Ovary (tissue), 9 donors: ENCODE results near the gene UBXN4. TPM values are rescaled to one million over a fixed set of nuclear protein-coding genes. Genes with fewer than 3 reads are reported as not detected.

Experiments used
- DNase-seq, 5 donors: peaks; one replicate each; pipeline ENCODE4 v3.0.0-alpha.2; 2019 to 2020
- H3K27ac ChIP-seq, 2 donors: fragments of 200-600 bp; one replicate each; pipeline versions ENCODE4 v1.5.1 to v1.8.0; 2019 to 2022
- H3K27me3 ChIP-seq: fragments of 200-600 bp; one replicate; pipeline ENCODE4 v1.8.0; 2022
- H3K36me3 ChIP-seq: fragments of 200-600 bp; sonication (generic); one replicate; pipeline ENCODE4 v1.5.1; 2019
- H3K4me1 ChIP-seq: one replicate; pipeline ENCODE4 v1.8.1; 2013; ENCODE audit warnings: mild to moderate bottlenecking, moderate library complexity; ENCODE audit not compliant: insufficient read depth
- H3K4me3 ChIP-seq: fragments of 200-600 bp; sonication (generic); one replicate; pipeline ENCODE4 v1.5.1; 2017
- H3K9me3 ChIP-seq, 2 donors: fragments of 200-600 bp in 1 of 2; sonication (generic) in 1 of 2; one replicate each; pipeline versions ENCODE4 v1.5.1 to v1.8.1; 2013 to 2019; ENCODE audit warnings: mild to moderate bottlenecking in 1 of 2, moderate library complexity in 1 of 2
- CTCF ChIP-seq, 3 donors: fragments of 450-650 bp in 2 of 3; fragments of 200-600 bp in 1 of 3; IDR thresholded peaks; one replicate each; pipeline versions ENCODE4 v1.5.1 to v1.8.0; 2016 to 2022; ENCODE audit warnings: antibody characterized with exemption in 3 of 3, mild to moderate bottlenecking in 1 of 3
- EP300 ChIP-seq: sonication (generic); formaldehyde crosslinking; IDR thresholded peaks from one replicate; pipeline ENCODE4 v1.6.1; 2017; ENCODE audit warnings: antibody characterized with exemption
- POLR2A ChIP-seq: fragments of 450-650 bp; IDR thresholded peaks from one replicate; pipeline ENCODE4 v1.6.1; 2017; ENCODE audit warnings: antibody characterized with exemption, mild to moderate bottlenecking, moderate library complexity
- whole genome bisulfite sequencing, 3 donors: extraction: QIAGEN DNeasy Blood & Tissue Kit in 1 of 3; methylation state at CpG; one replicate each; pipeline versions ENCODE4 v1.1.5 to v1.1.7; 2013 to 2017; 5-methylcytosine and 5-hydroxymethylcytosine counted together
- intact Hi-C, 4 donors: fragments of 100-400 bp; cut with DNase I; formaldehyde crosslinking; loops; one replicate each; pipeline versions ENCODE4 v1.11.0 to v1.15.1; 2022 to 2023
- polyA plus RNA-seq, 2 donors: library from polyadenylated mRNA; stranded (reverse); fragments of 200-250 nt in 1 of 2; fragments of 350-450 nt in 1 of 2; fragmentation: Illumina TruSeq in 1 of 2; extraction: RNeasy Lipid Tissue Mini Kit (QIAGEN cat#74804) in 1 of 2; gene quantifications; one replicate each; pipeline ENCODE4 v1.2.3, GENCODE V29; 2013 to 2014
- total RNA-seq, 7 donors: library from RNA; depleted of rRNA in 2 of 7; stranded (reverse); fragments of >200 nt in 2 of 7; fragmentation: NEBNext Ultra II Directional in 3 of 7; extraction: Animal tissue kit (Norgen Biotek cat#: 25700) in 3 of 7; gene quantifications; one replicate each; pipeline versions ENCODE4 v1.1.0 to v1.2.4, GENCODE V29; 2016 to 2023
- donor health status: DM: no; HTN: no; CAD: no; lungs with moderate emphysema.
- donor health status: DM: no; HTN: no; CAD: no.
- donor health status: Bipolar disorder and iron deficiency.
- donor health status: DM: yes; HTN: yes; CAD: no.
- donor health status: DM: no; HTN: no; CAD: no.
- donor health status: DM: yes; HTN: yes; CAD: no.

Gene UBXN4
- total and polyA plus RNA-seq, 9 donors, result 46.6 to 101 (median 82.0) TPM

- intact Hi-C loops, result no loop called here
- Histone ChIP-seq H3K4me3 (no peak overlapping the region), H3K9me3 (no peaks in the 10 kb centered on the region), H3K36me3 (no peaks in the 10 kb centered on the region), H3K27me3 (no peaks in the 10 kb centered on the region), H3K27ac (no peak overlapping the region), H3K4me1 (no peaks in the 10 kb centered on the region)
- WGBS, 3 donors, result 26 to 39% (median 27%) methylated on average over 2 of the region's 2 CpGs
- DNase-seq, result no peak
- no peak for TF ChIP-seq EP300
- no peak for TF ChIP-seq CTCF (IDR thresholded peaks at IDR 0.05)
- TF ChIP-seq POLR2A, result no peak
Measured at GRCh38 chr2:135728064-135728743, 13.5 kb upstream of the UBXN4 start.

- Histone ChIP-seq H3K36me3 (no peaks in the 10 kb centered on the region), H3K27me3 (no peaks in the 10 kb centered on the region), H3K4me1 (no peaks in the 10 kb centered on the region), H3K4me3 (no peak overlapping the region), H3K27ac (no peak overlapping the region), H3K9me3 (no peaks in the 10 kb centered on the region)
- DNase-seq, result no peak
- WGBS, 3 donors, result 89 to 92% (median 90%) methylated on average over 5 of the region's 5 CpGs
- intact Hi-C loops, result no loop called here
- TF ChIP-seq POLR2A (no peak), EP300 (no peak), CTCF (IDR thresholded peaks at IDR 0.05) (no peak)
Measured at GRCh38 chr2:135732561-135732960, 9.1 kb upstream of the UBXN4 start.

GRCh38 chr2:135733045-135733444 is 8.6 kb upstream of the UBXN4 start:
- WGBS, 3 donors, result 86 to 95% (median 87%) methylated on average over 2 of the region's 2 CpGs
- H3K27me3 ChIP-seq, result no peaks in the 10 kb centered on the region
- H3K9me3 ChIP-seq, result no peaks in the 10 kb centered on the region
- H3K4me3 ChIP-seq, result no peak overlapping the region
- no peaks in the 10 kb centered on the region for H3K4me1 ChIP-seq
- intact Hi-C loops, result no loop called here
- DNase-seq, result no peak
- TF ChIP-seq CTCF (IDR thresholded peaks at IDR 0.05), result no peak
- no peak for TF ChIP-seq EP300
- no peak for TF ChIP-seq POLR2A
- H3K36me3 ChIP-seq, result no peaks in the 10 kb centered on the region
- H3K27ac ChIP-seq, result no peak overlapping the region

DNA sequence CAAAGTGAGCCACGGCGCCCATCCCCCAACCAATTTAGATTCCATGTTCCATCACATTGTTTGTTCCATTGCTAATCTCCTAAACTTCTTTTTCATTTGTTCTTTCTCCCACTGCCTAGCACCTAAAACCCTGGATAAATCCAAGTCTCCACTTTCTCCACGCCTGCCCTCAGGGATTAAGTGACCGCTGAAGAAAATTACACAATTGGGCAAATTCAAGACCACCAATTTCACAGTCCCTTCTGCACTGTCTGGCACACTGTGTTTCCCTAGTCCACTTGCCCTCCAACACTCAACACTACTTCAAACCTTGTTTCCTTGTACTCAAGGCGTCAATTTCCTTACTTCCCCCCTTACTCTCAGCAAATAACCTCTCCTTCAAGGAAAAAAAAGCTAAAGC is 5.1 kb upstream of the UBXN4 start:
- Histone ChIP-seq H3K27me3 (no peaks in the 10 kb centered on the region), H3K27ac (no peak overlapping the region), H3K4me1 (no peaks in the 10 kb centered on the region), H3K36me3 (no peaks in the 10 kb centered on the region), H3K9me3 (no peaks in the 10 kb centered on the region), H3K4me3 (no peak overlapping the region)
- no peak for DNase-seq
- TF ChIP-seq CTCF (IDR thresholded peaks at IDR 0.05) (no peak), EP300 (no peak), POLR2A (no peak)
- intact Hi-C loops, result no loop called here
- WGBS, 3 donors, result 92 to 96% (median 92%) methylated on average over 5 of the region's 5 CpGs
